Measurements from ENCODE around the gene SPTBN2.

SPTBN2 gene

GRCh38 chr11:66723693-66724092 lies 5.3 kb downstream of the SPTBN2 start:
- DNase-seq = no peak

DNA sequence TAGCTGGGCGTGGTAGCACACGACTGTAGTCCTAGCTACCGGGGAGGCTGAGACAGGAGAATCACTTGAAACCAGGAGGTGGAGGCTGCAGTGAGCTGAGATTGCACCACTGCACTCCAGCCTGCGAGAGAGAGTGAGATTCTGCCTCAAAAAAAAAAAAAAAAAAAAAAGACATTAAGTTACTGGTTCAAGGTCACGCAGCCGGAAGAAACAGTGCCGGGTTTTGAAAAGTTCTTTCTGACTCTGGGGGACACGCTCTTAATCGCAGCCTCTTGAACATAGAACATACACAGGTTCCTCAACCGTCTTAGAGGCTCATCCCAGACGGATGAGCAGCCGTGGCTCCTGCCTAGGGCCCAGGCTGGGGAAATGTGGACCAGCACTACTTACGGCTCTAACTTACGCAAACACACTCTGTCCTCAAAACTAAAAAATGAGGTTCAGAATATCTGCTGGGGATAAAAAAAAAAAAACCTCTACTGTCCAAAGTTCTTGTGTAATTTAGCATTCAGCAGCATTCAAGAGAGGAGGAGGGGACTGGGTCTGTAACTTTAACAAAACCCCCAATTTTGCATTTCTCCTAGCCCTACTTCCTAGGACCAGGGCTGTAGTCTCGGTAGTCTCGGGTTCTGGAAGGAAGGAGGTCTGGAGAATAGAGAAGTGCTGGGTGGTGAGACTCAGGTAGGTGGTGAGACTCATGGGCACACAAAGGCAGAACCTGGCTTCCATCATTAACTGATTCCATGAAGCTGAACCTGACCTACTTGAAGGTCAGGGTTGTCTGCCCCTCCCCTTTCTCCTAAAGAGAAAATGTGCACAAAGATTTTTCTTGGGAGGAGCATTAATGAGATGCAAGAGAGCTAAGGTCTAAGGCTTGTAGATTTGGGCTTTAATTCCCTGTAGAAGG lies 6.0 kb downstream of the SPTBN2 start:
- no peak for DNase-seq

DNA sequence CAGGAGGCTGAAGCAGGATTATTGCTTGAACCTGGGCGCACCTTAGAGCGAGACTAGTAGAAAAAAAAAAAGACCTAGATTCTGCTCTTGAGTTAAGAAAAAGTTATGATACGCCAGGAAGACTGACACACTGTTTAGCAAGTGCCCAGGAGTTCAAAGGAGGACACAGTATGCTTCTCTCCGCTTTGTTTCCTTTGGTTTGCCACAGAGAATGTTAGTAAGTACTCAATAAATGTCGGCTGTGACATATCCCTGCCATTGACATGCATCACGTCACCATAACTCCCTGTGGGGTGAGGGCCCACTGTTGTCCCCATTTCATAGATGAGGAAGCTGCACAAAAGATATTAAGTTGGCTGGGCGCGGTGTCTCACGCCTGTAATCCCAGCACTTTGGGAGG lies 7.1 kb downstream of the SPTBN2 start:
- DNase-seq = no peak

GRCh38 chr11:66720899-66721470 lies 8.0 kb downstream of the SPTBN2 start:
- DNase-seq = no peak

DNA sequence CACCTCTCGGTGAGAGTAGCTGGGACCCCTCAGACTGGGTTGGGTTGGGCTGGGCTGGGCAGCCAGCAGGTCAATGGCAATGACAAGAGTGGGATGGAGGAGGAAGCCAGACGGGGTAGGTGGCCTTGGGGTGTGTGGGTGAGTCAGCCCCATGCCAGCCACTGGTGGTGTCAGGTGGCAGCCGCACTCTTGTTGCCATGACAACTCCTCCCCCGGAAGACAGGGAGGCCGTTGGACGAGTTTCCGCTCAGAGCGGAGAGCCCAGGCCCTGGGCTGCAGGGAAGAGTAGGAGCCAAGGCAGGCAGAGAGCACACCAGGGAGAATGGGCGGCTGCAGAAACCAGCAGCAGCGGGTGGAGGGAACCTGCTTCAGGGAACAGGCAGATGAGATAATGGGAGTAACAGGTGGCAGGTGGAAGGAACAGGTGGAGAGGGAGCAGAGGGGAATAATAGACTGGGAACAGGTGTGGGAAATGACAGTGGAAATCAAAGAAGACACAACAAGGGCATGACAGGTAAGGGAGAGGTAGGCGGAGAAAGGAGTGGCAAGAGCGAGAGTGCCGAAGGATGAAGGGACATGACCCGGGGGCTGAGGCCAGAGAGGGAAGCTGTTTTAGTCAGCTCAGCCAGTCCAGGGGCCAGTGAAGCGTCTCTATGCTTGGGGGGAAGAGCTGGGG lies 8.7 kb downstream of the SPTBN2 start:
- DNase-seq = peak; percentile 95

GRCh38 chr11:66719111-66719872 lies 9.7 kb downstream of the SPTBN2 start:
- DNase-seq = no peak

DNA sequence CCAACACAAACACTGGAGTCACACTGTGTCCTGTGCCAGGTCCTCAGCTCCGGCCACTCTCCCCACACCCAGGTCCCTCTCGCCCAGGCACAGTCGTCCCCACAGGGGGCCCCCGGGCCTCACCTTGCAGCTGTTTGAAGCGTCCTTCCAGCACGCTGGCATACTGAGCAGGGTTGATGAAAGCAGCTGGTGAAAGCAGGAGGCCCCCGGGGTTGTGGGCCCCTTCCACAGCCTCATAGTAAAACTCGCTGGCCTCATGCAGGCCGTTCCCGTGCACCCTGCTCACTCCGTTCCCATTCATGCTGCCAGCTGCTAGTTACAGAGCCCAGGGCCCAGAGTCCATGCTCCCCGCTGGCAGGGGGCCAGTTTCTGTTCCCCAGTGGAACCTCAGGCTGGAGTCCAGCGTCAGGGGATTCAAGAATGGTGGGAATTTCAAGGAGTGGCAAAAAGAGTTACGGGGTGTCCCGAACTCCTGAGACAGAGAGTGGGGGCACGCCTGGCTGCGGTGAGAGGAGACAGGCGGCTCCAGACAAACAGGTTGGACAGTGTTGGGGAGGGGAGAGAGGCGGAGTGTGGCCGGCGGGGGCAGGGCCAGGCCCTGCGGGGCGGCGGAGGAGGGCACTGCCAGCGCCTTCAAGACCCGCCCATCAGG lies 10.6 kb downstream of the SPTBN2 start:
- DNase-seq = no peak

DNA sequence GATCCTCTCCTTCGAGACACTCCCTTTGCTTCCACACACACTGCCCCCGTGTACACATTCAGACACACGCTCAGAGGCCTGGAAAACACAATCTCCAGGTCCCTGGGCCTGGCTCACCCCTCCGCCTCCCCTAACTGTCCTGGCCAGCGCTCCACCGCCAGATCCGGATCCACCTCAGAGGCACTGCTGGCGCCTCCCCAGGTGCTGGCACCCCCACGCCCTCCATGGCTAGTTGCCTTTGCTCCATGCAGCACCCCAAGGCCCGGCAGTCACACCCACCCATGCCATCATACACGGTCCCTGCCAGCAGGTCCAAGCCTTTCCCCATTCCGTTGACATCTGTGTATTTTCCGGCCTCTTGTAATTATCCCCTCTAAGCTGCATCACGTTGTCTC lies 11.1 kb downstream of the SPTBN2 start:
- no peak for DNase-seq

DNA sequence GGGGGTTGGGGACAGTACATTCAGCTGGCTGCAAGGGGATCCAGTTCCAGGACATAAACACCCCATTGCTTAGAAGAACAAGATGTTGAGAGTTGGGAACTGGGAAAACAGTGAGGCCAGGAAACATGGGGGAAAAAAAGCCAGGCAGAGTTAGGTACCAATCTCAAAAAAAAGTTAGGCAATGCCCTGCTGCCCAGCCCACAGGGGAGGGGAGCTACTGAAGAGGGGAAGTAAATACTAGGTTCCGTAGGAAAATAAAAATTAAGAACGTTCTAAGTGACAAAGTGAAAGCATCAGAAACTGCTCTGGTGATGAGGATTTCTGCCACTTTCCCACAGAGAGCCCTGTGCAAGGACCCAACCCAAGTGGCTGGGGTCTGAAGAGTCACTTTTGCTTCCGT lies 12.0 kb downstream of the SPTBN2 start:
- no peak for DNase-seq

DNA sequence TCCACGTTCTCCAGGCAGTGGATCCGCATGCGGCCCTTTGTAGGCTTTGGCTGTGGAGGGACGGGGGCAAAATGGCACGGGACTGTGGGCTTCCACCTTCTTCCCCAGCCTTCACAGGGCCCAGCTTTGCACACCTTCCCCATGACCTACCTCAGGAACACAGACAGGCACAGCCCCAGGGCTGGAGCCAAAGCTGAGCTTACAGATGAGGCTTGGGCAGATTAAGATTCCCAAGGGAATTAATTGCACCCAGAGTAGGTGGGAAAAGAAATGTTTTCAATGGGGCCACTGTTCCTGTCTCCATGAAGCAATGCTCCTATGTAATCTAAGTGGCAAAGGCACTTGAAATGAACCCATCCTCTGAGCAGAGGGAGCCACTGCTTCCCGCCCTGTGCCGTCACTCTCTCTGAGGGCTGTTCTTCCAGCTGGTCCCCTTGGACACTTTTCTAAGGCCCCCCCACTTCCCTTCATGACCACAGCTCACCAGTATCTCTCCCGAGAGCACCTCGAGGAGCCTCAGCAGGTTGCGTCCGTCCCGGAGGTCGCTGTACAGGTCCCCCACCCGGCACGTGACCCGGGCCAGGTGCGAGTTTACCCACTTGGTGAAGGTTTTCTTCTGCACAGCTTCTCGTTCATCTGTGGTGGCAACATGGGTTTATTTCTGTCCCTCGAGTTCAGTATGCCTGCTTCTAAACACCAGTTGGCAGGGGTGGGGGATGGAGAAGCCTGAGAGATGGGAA lies 13.5 kb downstream of the SPTBN2 start:
- DNase-seq = no peak

DNA sequence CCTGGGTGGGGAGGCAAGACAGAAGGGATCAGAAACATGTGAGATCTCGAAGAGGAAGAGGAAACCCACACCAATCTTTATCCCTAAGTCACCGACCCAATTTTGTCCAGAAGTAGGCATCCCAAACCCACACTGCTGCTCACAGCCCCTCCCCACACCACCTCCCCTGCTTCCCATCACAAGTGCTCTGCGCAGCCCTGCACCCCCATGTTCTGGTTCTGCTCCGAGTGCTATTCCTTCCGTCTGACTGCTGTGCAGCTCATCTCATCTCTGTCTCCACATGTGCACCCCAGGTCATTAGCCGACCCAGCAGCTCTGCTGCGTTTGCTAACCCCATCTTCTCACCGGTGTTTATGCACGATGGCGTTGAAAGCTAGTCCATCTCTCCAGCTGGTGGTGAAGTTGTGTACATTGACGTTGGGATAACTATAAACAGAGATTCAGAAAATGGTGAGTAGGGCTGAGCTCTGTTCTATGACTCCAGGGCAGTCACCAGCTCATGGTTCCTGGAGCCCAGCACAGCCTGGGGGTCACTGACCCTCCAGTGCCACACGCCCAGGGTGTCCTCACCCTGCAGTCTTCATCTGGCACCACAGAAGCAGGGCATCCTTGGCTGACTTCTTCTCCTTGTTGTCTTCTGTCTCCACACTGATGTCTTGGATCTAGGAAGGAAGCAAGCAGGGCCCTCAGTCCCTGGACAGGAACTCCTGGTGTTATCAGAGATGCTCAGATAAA lies 15.1 kb downstream of the SPTBN2 start:
- no peak for DNase-seq

- DNase-seq = no peak
Measured at GRCh38 chr11:66710384-66710930, 18.6 kb downstream of the SPTBN2 start.

GRCh38 chr11:66708701-66709100 lies 20.3 kb downstream of the SPTBN2 start:
- no peak for DNase-seq

GRCh38 chr11:66708094-66708493 lies 20.9 kb downstream of the SPTBN2 start:
- DNase-seq = no peak

GRCh38 chr11:66707486-66707885 lies 21.5 kb downstream of the SPTBN2 start:
- DNase-seq = no peak

DNA sequence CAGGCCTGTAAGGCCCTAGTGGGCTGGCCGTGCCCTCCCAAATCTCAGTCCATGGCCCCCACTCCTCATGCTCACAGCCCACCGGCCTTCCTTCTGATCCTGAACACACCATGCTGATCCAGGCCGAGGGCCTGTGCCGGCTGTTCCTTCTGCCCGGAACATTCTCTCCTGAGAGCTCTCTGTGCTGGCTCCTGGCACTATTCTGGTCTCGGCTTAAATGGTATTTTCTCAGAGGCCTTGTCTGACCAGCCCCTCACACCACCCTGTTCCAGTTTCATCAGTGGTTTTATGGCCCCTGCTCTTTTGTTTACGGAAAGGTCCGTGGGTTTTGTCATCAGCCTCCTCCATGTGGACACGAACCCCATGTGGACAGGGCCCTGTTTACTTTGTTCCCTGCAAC lies 22.0 kb downstream of the SPTBN2 start:
- DNase-seq = no peak

- no peak for DNase-seq
Measured at GRCh38 chr11:66705587-66706335, 23.3 kb downstream of the SPTBN2 start.

GRCh38 chr11:66704659-66705360 lies 24.2 kb downstream of the SPTBN2 start:
- DNase-seq = no peak

DNA sequence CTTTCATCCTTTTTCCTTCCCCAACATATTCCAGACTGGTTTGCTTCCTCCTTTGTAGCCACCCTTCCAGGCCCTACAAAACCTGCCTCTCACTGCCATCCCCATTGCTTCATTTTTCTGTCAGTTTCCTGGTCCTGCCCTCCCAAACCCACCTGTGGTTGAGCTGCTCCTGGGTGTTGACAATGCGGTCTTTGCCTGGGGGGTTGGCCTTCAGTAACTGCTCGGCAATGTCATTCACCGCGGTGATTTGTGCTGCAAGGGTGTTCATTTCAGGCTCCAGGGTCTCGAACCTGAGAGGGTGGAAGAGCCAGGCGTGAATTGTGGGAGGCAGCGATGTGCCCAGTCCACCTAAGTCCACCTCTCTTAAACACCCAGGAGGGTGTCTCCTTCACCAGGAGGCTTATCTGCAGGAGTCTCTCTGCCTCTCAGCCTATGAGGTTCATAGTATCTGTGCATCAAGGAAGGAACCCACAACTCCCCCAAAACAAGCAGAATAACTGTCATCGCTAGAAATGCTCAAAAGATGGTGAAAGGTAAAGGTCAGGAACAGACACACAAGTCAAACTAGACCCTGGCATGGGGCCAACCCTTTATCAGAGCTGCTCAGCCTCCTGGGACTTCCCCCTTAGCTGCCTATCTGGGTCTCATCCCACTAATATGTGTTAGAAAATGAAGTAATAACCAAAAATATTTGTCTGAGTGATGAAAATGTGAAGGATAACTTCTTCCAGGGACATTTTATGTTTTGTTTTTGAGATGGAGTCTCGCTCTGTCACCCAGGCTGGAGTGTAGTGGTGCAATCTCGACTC lies 27.4 kb downstream of the SPTBN2 start:
- DNase-seq = no peak
